Measurements from ENCODE around the gene NCEH1.

The NCEH1 gene

GRCh38 chr3:172613845-172614244 is 97.0 kb downstream of the NCEH1 start:
- no peak overlapping the region for H3K9ac ChIP-seq (ENCODE audit: low read length in 2 of 2)
- H3K27ac ChIP-seq (ENCODE audit: low read length) = no peak overlapping the region
- H3K27me3 ChIP-seq (ENCODE audit: control insufficient read depth in 1 of 2, insufficient read depth in 2 of 2, low read length in 2 of 2) = no peaks in the 10 kb centered on the region
- no peak overlapping the region for H3K4me3 ChIP-seq (ENCODE audit: low read length in 2 of 2)
- no peaks in the 10 kb centered on the region for H3K9me3 ChIP-seq (ENCODE audit: control insufficient read depth in 2 of 2, low read length in 2 of 2)
- no peaks in the 10 kb centered on the region for H3K36me3 ChIP-seq (ENCODE audit: control insufficient read depth in 2 of 2, insufficient read depth in 2 of 2, low read length in 2 of 2)
- no peaks in the 10 kb centered on the region for H3K4me1 ChIP-seq (ENCODE audit: control insufficient read depth, insufficient read depth, low read length)

- Histone ChIP-seq H3K9me3 (ENCODE audit: control insufficient read depth in 2 of 2, low read length in 2 of 2) (no peaks in the 10 kb centered on the region), H3K4me1 (ENCODE audit: control insufficient read depth, insufficient read depth, low read length) (no peaks in the 10 kb centered on the region), H3K27ac (ENCODE audit: low read length) (no peak overlapping the region), H3K36me3 (ENCODE audit: control insufficient read depth in 2 of 2, insufficient read depth in 2 of 2, low read length in 2 of 2) (no peaks in the 10 kb centered on the region), H3K27me3 (ENCODE audit: control insufficient read depth in 1 of 2, insufficient read depth in 2 of 2, low read length in 2 of 2) (no peaks in the 10 kb centered on the region), H3K9ac (ENCODE audit: low read length in 2 of 2) (no peak overlapping the region), H3K4me3 (ENCODE audit: low read length in 2 of 2) (no peak overlapping the region)
These were observed 97.8 kb downstream of the NCEH1 start for GRCh38 chr3:172612871-172613678.

- Histone ChIP-seq H3K27ac (ENCODE audit: low read length) (no peak overlapping the region), H3K9ac (ENCODE audit: low read length in 2 of 2) (no peak overlapping the region)
These were observed 101.1 kb downstream of the NCEH1 start for GRCh38 chr3:172609750-172610149.

GRCh38 chr3:172608575-172608974 is 102.3 kb downstream of the NCEH1 start:
- no peaks in the 10 kb centered on the region for H3K36me3 ChIP-seq (ENCODE audit: control insufficient read depth in 2 of 2, insufficient read depth in 2 of 2, low read length in 2 of 2)
- no peaks in the 10 kb centered on the region for H3K27me3 ChIP-seq (ENCODE audit: control insufficient read depth in 1 of 2, insufficient read depth in 2 of 2, low read length in 2 of 2)
- peaks cover 5% of the 10 kb centered on the region for H3K4me1 ChIP-seq (ENCODE audit: control insufficient read depth, insufficient read depth, low read length)
- no peak overlapping the region for H3K4me3 ChIP-seq (ENCODE audit: low read length in 2 of 2)
- no peak overlapping the region for H3K27ac ChIP-seq (ENCODE audit: low read length)
- H3K9me3 ChIP-seq (ENCODE audit: control insufficient read depth in 2 of 2, low read length in 2 of 2) = no peaks in the 10 kb centered on the region
- no peak overlapping the region for H3K9ac ChIP-seq (ENCODE audit: low read length in 2 of 2)

More at GRCh38 chr3:172609750-172610149, 101.1 kb downstream of the NCEH1 start:
- no peaks in the 10 kb centered on the region for H3K36me3 ChIP-seq (ENCODE audit: control insufficient read depth in 2 of 2, insufficient read depth in 2 of 2, low read length in 2 of 2)
- H3K9me3 ChIP-seq (ENCODE audit: control insufficient read depth in 2 of 2, low read length in 2 of 2) = no peaks in the 10 kb centered on the region
- no peaks in the 10 kb centered on the region for H3K27me3 ChIP-seq (ENCODE audit: control insufficient read depth in 1 of 2, insufficient read depth in 2 of 2, low read length in 2 of 2)
- no peak overlapping the region for H3K4me3 ChIP-seq (ENCODE audit: low read length in 2 of 2)
- peaks cover 5% of the 10 kb centered on the region for H3K4me1 ChIP-seq (ENCODE audit: control insufficient read depth, insufficient read depth, low read length)

DNA sequence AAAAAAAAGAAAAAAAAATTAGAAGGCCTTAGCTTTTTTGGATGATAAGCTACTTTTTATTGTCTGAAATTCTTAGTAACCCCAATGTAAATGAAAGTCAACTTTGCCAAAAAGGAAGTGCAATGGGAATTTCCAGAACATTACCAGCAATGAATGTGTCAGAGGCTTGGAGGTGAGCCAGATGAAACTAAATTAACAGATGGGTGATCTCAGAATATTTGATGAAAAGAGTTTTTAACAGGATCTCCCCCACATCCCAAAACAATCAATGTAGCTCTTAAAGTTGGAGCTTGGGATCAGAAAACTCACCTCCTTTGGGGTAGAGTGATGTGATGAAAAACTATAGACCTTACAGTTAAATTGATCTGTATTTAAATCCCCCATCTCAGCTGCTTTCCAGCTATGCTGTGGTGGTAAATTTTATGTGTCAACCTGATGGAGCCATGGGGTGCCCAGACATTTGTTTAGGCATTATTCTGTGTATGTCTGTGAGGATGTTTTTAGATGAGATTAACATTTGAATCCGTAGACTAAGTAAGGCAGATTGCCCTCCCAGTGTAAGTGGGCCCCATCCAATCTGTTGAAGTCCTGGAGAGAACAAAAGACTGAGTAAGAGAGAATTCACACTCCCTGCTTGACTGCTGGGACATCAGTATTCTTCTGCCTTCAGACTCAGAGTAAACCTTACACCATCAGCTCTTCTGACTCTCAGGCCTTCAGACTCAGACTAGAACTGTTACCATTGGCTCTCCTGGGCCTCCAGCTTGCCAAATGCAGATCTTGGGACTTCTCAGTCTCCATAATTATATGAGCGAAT is 103.4 kb downstream of the NCEH1 start:
- H3K4me3 ChIP-seq (ENCODE audit: low read length in 2 of 2) = no peak overlapping the region
- peaks cover 5% of the 10 kb centered on the region for H3K4me1 ChIP-seq (ENCODE audit: control insufficient read depth, insufficient read depth, low read length)
- H3K27me3 ChIP-seq (ENCODE audit: control insufficient read depth in 1 of 2, insufficient read depth in 2 of 2, low read length in 2 of 2) = peaks cover 0 to 2% of the 10 kb centered on the region in 2 donors
- no peak overlapping the region for H3K27ac ChIP-seq (ENCODE audit: low read length)
- H3K9me3 ChIP-seq (ENCODE audit: control insufficient read depth in 2 of 2, low read length in 2 of 2) = no peaks in the 10 kb centered on the region
- no peaks in the 10 kb centered on the region for H3K36me3 ChIP-seq (ENCODE audit: control insufficient read depth in 2 of 2, insufficient read depth in 2 of 2, low read length in 2 of 2)
- no peak overlapping the region for H3K9ac ChIP-seq (ENCODE audit: low read length in 2 of 2)

DNA sequence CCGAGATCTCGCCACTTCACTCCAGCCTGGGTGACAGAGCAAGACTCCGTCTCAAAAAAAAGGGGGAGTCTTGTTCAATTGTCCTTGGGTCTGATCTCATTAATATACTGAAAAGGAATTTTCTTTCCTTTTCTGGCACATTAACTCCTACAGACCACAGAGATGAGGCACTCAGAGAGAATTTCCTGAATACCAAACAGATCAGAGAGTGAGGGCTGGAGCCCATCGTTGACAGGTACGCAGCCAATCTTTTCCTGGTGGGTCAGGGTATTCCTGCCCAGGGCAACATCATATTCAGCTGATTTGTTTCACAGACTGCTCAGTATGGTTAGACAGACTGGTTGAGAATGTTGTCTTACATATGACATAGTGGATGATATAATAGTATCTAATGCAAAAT is 104.8 kb downstream of the NCEH1 start:
- Histone ChIP-seq H3K4me3 (ENCODE audit: low read length in 2 of 2) (no peak overlapping the region), H3K4me1 (ENCODE audit: control insufficient read depth, insufficient read depth, low read length) (peaks cover 5% of the 10 kb centered on the region), H3K9me3 (ENCODE audit: control insufficient read depth in 2 of 2, low read length in 2 of 2) (no peaks in the 10 kb centered on the region), H3K36me3 (ENCODE audit: control insufficient read depth in 2 of 2, insufficient read depth in 2 of 2, low read length in 2 of 2) (no peaks in the 10 kb centered on the region), H3K27ac (ENCODE audit: low read length) (no peak overlapping the region), H3K9ac (ENCODE audit: low read length in 2 of 2) (no peak overlapping the region), H3K27me3 (ENCODE audit: control insufficient read depth in 1 of 2, insufficient read depth in 2 of 2, low read length in 2 of 2) (peaks cover 0 to 2% of the 10 kb centered on the region in 2 donors)

GRCh38 chr3:172604895-172605646 is 105.8 kb downstream of the NCEH1 start:
- Histone ChIP-seq H3K27me3 (ENCODE audit: control insufficient read depth in 1 of 2, insufficient read depth in 2 of 2, low read length in 2 of 2) (peaks cover 0 to 2% of the 10 kb centered on the region in 2 donors), H3K4me1 (ENCODE audit: control insufficient read depth, insufficient read depth, low read length) (peaks cover 5% of the 10 kb centered on the region), H3K9ac (ENCODE audit: low read length in 2 of 2) (no peak overlapping the region), H3K4me3 (ENCODE audit: low read length in 2 of 2) (no peak overlapping the region), H3K9me3 (ENCODE audit: control insufficient read depth in 2 of 2, low read length in 2 of 2) (no peaks in the 10 kb centered on the region), H3K27ac (ENCODE audit: low read length) (no peak overlapping the region), H3K36me3 (ENCODE audit: control insufficient read depth in 2 of 2, insufficient read depth in 2 of 2, low read length in 2 of 2) (no peaks in the 10 kb centered on the region)

GRCh38 chr3:172601066-172601832 is 109.6 kb downstream of the NCEH1 start:
- H3K36me3 ChIP-seq (ENCODE audit: control insufficient read depth in 2 of 2, insufficient read depth in 2 of 2, low read length in 2 of 2) = no peaks in the 10 kb centered on the region
- no peaks in the 10 kb centered on the region for H3K9me3 ChIP-seq (ENCODE audit: control insufficient read depth in 2 of 2, low read length in 2 of 2)
- no peak overlapping the region for H3K4me3 ChIP-seq (ENCODE audit: low read length in 2 of 2)
- peaks cover 1% of the 10 kb centered on the region for H3K4me1 ChIP-seq (ENCODE audit: control insufficient read depth, insufficient read depth, low read length)
- peaks cover 0 to 2% of the 10 kb centered on the region in 2 donors for H3K27me3 ChIP-seq (ENCODE audit: control insufficient read depth in 1 of 2, insufficient read depth in 2 of 2, low read length in 2 of 2)
- H3K27ac ChIP-seq (ENCODE audit: low read length) = no peak overlapping the region
- H3K9ac ChIP-seq (ENCODE audit: low read length in 2 of 2) = no peak overlapping the region

DNA sequence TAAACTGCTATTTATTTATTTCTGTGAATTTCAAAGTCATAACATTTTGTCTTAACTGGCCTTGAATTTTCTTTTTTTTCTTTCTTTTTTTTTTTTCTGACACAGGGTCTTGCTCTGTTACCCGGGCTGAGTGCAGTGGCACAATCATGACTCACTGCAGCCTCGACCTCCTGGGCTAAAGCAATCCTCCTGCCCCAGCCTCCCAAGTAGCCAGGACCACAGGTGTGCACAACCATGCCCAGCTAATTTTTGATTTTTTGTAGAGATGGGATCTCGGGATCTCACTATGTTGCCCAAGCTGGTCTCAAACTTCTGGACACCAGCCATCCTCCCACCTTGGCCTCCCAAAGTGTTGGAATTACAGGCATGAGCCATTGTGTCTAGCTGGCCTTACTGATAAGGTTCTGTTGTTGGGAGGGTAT is 110.2 kb downstream of the NCEH1 start:
- Histone ChIP-seq H3K9me3 (ENCODE audit: control insufficient read depth in 2 of 2, low read length in 2 of 2) (no peaks in the 10 kb centered on the region), H3K9ac (ENCODE audit: low read length in 2 of 2) (no peak overlapping the region), H3K36me3 (ENCODE audit: control insufficient read depth in 2 of 2, insufficient read depth in 2 of 2, low read length in 2 of 2) (no peaks in the 10 kb centered on the region), H3K4me1 (ENCODE audit: control insufficient read depth, insufficient read depth, low read length) (peaks cover 2% of the 10 kb centered on the region), H3K27me3 (ENCODE audit: control insufficient read depth in 1 of 2, insufficient read depth in 2 of 2, low read length in 2 of 2) (peaks cover 0 to 2% of the 10 kb centered on the region in 2 donors), H3K4me3 (ENCODE audit: low read length in 2 of 2) (no peak overlapping the region), H3K27ac (ENCODE audit: low read length) (no peak overlapping the region)

- Histone ChIP-seq H3K4me1 (ENCODE audit: control insufficient read depth, insufficient read depth, low read length) (peaks cover 2% of the 10 kb centered on the region), H3K9ac (ENCODE audit: low read length in 2 of 2) (no peak overlapping the region), H3K9me3 (ENCODE audit: control insufficient read depth in 2 of 2, low read length in 2 of 2) (no peaks in the 10 kb centered on the region), H3K27ac (ENCODE audit: low read length) (no peak overlapping the region), H3K27me3 (ENCODE audit: control insufficient read depth in 1 of 2, insufficient read depth in 2 of 2, low read length in 2 of 2) (peaks cover 0 to 2% of the 10 kb centered on the region in 2 donors), H3K4me3 (ENCODE audit: low read length in 2 of 2) (no peak overlapping the region), H3K36me3 (ENCODE audit: control insufficient read depth in 2 of 2, insufficient read depth in 2 of 2, low read length in 2 of 2) (no peaks in the 10 kb centered on the region)
These were observed 112.0 kb downstream of the NCEH1 start for GRCh38 chr3:172598904-172599303.

All from stomach smooth muscle (tissue), 2 donors.